UCSD-AML1 (cell line): ENCODE results near the gene DPF3.

Experiments
- DNase-seq: peaks from one replicate; lab custom pipeline; 2025; ENCODE audit not compliant: unreplicated experiment; lab: John Stamatoyannopoulos, UW

DPF3 gene

GRCh38 chr14:72688990-72689671 lies 204.8 kb downstream of the DPF3 start:
- no peak for DNase-seq

- no peak for DNase-seq
Measured at GRCh38 chr14:72686832-72687231, 207.1 kb downstream of the DPF3 start.

DNA sequence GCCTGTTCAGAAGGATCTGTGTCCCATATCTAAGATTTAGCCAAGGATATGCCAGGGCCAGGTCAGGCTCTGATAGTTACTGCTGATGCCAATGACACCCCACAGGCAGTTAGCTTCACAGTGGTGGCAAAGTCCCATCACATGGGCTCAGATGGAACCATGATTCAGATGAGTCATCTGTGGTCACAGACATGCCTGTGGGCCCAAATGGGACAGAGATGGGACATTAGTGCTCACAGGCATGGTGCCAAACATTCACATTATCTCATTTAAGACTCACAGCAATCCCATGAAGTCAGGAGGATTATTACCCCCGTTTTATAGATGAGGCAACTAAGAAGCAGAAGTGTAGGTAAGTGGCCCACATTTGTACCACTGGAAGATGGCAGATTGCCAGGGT lies 207.8 kb downstream of the DPF3 start:
- DNase-seq: no peak

DNA sequence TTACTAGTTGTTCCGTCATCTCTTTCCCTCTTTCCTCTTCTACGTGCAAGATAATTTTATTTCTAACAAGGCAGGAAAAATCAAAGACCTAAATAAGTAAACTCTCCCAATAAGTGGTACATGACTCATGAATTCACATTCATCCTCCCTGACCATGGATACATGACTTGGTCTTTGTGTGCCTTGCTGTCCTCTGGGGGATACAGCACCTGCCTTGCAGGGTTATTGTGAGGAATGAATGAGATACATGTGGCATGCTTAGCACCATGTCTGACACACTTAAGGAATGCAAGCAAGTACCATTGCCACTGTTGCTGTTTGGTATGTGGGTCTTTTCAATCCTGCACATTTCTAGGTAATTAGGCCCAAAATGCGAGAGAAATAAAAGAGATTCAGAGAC lies 208.4 kb downstream of the DPF3 start:
- no peak for DNase-seq

- no peak for DNase-seq
Measured at GRCh38 chr14:72683787-72684186, 210.1 kb downstream of the DPF3 start.

- no peak for DNase-seq
Measured at GRCh38 chr14:72682188-72682587, 211.7 kb downstream of the DPF3 start.

DNA sequence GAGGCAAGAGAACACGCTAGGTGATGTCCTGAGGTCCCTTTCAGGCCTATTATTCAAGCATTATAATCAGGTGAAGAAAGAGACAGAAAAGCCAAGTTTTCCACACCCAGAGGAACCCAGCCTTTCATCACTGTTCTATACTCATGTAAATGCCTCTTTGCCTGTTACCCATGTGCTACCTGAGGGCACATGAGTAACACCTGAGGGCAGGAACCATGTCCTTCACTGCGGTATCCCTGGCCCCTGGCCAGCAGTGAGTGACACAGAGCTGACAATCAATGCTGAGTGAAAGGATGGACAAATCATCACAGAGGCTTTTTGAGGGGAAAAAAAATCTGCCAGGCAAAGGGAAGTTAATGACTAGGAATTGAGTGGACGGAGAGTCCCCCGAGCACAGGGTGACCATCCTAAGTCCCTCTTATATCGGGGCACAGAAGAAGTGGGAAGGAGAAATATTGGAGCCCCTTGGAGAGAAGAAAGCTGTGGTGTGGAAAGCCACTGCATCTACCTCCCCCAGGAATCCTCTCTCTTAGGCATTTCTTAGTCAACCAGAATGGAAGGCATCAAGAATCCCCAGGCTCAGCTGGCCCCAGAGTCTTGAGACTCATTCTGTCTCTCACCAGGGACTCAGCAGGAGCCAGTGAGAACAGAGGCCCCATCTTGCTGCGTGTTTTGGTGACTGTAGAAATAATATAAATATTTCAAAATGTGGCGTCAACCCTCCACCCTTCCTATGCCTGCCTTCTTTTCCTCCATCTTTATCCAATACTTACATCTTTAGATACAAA lies 212.9 kb downstream of the DPF3 start:
- DNase-seq: no peak

DNA sequence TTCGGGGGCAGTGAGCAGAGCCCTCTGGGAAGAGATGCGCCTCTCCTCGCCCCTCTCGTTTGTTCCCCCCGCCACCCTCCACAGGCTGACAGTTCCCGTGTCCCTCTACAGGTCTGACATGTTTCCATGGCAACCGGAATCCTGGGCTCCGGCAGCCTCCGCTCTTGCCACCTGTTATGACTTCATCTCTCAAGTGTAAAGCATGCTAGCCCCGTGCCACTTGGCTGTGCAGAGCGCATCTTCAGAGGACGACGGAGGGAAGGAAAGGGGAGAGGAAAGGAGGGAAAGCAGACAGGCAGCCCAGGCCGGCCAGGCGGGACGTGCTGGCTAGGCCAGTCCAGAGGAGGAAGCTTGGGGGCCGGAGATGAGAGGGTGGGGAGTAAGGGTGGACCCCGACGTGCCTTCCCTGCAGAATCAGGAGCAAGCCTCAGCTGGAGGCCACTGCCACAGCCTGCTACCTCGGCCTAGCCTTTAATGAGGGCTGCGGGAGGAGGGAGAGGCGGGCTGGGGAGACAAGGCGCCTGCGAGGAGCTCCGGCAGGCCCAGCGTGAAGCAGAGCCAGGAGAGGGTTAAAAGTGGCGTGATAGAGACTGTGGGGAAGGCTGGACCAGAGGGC lies 214.3 kb downstream of the DPF3 start:
- no peak for DNase-seq

- DNase-seq: no peak
Measured at GRCh38 chr14:72679141-72679535, 214.8 kb downstream of the DPF3 start.

DNA sequence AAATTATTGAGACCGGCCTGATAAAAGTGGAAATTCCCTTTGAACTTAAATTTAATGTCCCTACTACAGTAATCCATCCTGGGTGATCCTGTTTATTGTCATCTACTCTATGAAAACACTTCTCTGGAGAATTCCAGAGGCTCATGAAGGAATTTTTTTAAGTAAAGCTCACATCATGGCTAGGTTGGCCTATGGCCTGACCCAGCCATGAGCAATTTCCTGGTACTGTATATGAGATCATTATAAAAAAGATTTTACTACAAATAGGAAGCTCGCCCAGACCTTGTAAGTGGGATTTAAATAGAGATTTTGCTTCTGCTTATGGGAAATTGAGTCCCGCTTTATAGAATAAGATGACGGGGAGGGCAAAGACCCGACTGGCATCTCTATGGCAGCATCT lies 215.5 kb downstream of the DPF3 start:
- no peak for DNase-seq

DNA sequence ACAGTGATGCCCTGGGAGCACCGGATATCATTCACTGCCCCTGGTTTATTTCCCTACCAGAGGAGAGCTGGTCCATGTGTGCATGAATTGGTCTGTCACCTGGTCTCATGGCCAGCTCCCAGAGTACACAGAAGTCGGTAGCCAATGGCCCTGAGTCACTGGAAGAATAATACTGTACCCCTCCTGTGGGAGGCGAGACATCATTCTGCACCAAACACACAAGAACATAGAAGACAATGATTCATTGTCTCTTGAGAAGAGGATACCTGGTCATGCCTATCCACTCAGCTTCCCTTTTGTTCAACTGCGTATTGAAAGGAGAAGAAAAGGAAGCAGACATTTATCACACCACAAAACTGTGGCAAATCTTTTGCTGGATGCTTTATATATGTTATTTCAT lies 216.2 kb downstream of the DPF3 start:
- no peak for DNase-seq

DNA sequence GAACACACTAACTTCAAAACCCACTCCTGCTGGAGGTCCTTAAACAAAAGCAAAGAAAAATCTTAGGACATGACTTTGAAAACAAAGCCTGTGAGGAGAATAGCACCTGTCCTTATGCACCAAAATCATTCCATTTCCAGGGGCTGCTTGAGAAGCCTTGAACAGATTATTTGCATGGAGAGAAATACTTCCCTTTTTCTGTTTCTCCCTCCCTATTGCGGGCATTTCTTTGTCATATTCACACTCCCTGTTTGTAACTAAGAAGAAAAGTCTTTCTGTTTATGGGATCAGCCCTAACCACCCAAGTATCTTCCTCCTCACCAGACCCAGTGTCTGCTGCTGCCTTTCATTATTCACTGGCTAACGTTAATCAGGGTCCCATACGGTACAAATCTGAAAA lies 218.8 kb downstream of the DPF3 start:
- no peak for DNase-seq

GRCh38 chr14:72673179-72673578 lies 220.7 kb downstream of the DPF3 start:
- no peak for DNase-seq

GRCh38 chr14:72666610-72667009 lies 227.3 kb downstream of the DPF3 start:
- no peak for DNase-seq

- DNase-seq: no peak
Measured at GRCh38 chr14:72665259-72665658, 228.6 kb downstream of the DPF3 start.

DNA sequence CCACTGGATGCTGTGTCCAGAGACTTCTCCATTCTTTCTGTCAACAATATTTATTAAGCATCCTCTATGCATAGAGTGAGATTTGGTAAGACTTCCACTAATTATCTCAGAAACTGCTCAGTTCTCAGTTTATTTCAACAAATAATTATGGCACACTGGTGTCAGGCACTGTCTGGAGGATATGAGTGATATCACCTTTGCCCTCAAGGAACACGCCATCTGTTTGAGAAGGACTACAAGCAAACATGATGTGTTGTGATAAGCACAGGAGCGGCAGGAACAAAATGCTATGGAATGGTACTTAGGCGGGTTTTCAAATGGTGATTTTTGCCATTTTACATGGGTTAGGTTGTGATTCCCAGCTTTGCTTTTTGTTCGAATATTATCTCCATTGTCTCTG lies 229.2 kb downstream of the DPF3 start:
- DNase-seq: no peak

GRCh38 chr14:72663956-72664650 lies 229.8 kb downstream of the DPF3 start:
- DNase-seq: no peak

DNA sequence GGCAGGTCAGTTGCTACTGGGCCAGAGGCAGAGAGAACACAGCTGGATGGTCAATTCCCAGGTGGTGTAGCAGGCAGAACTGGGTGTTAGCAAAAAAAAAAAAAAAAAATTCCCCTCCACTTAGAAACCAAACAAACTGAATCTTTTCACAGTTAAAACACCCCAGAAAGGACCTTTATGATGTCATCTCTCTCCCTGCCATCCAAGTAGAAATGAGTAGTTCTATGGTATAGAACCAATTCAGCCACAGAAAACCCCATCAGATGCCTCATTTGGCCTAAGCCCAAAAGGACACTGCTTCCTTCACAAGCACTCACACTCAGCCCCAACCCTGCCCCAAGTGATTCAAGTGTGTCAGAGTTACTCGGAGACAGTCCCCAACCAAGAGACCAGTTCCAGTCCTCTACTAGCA lies 230.8 kb downstream of the DPF3 start:
- DNase-seq: no peak

DNA sequence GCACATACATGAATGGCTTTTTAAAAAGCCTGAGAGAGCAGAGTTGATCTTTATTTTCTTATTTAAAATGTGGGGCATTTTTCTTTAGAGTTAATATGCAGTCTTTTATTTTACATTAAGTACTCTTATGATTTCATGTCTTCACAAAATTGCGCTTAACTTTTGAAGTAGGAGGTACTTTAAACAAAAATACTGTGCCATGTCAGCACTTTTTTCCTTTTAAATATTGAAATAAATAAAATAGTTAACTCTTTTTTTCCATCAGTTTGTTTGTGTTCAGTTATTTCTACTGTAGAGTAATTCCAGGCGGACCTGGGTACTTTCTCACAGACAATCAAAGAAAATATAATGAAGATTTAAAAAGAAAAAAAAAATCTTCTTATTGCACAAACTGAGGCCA lies 231.7 kb downstream of the DPF3 start:
- DNase-seq: no peak

GRCh38 chr14:72657214-72657921 lies 236.5 kb downstream of the DPF3 start:
- no peak for DNase-seq

DNA sequence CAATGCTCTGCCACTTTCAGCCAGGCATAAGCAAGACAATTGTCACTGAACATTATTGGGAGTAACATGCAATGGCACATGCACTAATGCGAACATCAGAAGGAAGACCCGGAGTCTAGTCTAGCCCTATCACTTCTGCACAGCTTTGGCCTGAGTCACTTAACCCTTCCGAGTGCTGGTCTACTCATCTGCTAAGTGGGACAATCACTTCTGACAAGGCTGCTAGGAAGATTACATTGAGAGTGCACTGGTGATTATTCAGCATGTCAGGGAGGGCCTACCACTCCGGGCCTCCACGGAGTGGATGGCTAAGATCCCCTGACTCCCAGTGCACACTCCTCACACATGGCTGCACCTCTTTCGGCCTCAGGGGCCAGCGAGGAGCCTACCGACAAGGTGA lies 240.9 kb downstream of the DPF3 start:
- DNase-seq: no peak
